ENCODE measurements around the gene DAP.

The DAP gene

DNA sequence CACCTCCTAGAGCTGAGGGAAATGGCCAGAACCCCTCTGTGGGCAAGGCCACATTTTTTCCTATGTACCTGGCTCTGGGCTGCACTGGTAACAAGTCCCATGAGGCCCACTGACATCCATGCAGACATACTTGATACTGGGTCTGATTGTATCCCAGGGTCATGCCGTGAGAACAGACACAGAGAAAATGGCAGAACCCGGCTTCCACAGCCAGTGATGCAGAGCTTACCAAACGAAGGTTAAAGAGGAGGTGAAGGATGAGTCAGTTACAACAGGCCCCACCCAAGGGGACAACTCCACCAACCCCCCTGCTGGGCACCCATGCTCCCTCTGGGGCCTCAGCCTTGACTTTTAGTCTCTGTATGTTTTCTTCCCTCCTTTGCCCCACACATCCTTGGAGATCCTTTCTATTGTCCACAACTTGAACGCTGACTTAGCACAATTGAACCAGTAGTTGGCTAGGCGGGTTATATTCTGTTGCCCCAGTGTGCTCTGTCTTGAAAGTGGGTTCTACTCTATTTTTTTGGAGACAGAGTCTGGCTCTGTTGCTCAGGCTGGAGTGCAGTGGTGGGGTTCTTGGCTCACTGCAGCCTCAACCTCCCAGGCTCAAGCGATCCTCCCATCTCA lies 93.5 kb downstream of the DAP start:
- no peak for DNase-seq

DNA sequence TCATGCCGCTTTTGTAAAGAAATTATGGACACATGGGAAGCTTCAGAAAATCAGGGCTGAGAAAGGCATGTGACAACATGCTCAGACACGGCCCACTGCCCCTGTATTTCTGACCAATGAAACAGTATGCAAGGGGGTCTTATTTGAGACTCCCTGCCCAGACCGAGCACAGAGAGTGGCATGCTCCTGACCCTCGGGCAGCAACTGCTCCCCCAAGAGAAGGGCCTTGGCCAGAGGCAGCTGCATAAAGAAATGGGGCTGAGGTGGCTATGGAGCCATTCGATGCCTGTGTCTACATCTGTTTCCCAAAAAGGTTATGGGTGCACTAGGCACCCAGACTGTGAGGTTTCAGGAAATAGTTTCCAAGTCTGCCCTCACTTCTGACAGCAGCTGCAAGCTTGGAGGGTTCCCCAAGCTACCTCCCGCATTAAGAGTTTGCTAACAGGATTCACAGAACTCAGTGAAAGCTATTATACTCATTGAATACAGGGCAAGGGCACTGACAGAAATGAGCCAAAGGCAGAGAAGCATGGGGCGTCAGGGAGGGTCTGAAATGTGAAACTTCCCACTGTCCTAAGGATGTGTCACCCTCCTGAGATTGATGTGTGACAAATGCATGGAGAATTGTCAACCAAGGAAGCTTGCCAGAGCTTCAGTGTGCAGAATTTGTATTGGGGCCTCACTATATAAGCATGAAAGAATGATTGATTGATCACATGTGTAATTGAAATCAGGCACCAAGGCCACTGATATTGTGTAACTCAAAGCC lies 94.3 kb downstream of the DAP start:
- DNase-seq, result no peak

DNA sequence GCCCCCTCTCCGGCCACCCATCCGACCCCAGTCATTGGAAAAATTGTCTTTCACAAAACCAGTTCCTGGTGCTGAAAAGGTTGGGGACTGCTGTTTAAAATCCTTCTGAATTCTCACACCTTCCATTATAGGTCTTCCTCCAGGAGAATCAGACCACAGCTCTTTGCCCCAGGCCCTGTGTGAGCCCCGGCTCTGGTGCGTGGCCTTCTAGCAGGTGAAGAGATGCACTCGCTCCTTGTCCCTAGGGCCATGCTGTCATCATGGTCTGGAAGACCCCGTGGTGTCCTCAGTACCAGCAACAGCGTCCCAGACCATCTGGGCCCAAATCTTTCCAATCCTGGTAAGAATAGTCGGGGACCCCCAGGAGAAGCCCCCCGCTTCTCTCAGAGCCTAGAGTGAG lies 95.2 kb downstream of the DAP start:
- no peak for DNase-seq

DNA sequence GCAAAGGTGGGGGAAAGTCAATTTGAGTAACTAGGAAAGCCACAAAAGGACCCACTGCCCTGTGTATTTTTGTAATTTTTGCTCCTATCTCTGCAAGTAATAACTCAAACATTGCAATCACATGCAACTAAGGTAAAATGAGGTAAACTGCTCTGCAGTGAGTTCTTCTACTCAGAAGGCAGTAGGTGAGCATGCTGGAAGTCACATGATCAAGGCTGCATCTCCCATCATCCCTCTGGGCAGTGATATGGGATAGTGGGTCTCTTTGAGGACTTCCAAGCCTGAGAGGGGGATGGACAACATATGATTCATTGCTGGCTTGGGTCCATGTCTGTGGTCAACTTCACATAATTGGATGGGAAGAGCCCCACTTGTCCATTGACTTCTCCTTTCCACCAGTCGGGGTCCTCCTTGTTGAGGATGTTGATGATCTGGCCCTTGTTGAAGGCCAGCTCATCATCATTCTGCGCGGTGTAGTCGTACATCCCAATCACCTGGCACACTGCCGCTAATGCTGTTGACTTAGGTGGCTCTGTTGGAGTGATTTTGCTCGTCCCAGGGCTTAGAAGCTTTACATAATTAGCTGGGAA lies 96.8 kb downstream of the DAP start:
- peak; percentile 2 for DNase-seq

DNA sequence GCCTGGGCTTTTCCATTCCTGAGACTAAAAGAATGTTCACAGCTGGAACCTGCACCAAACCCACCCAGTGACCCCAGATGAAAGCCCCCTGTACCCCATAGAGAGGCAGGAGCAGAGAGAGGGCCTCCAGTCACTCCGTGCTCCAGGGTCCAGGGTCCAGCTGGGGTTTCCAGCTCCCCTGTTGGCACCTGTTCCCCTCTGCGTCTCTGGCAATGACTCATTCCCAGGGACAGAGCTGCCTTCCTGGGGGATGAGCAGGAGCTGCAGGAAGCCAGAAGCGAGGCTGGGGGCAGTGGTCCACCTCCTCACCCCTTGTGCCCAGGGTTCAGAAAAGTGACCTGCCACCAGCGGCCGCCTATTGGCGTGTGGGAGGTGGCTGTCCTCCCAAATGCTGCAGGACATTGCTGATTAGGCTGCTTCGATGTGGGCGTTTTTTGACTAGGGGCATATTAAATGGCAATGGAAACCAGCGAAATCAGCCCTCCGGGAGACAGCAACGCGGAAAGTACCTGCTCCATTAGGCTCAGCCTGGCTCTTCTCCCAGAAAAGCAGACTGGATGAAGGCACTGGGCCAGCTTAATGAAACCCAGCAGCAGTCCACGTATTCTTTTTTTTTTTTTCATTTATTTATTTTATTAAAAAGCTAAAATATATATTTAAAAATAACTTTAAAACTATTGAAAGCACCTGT lies 97.4 kb downstream of the DAP start:
- no peak for DNase-seq

DNA sequence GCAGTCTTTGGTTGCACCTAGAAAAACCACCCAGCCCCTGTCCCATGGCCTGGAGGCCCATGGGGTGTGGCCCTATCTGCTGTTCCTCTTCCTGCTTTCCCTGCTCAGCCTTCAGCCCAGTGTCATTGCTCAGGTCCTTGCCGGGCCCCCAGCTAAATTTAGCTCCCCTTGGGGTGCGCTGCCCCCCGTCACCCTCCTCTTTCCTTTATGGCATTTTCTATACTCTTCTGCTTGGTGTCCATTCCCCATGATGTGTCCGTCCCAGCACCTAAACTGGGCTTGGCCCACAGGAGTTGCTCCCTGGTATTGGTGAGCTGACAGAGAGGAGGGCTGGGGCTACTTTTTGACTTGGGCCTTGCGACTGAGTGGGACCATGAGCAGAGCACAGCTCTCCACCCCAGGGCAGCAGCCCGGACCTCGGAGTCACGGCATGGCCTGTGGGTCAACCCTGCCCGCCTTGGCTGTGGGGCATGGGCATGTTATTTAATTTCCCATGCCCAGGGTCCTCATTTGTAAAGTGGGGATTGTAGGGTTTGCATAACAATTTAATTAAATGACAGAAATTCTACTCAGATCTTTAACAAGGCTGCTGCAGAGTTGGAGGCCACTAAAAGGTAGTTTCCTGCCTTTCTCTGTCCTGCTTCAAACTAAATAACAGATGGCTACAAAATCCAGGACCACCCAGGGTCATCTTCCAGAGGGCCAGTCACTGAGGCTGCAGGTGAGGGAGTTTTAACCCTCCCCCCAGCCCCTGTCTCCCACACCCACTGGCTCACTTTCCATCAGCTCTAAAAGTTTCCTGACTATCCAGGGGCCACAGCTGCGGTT lies 98.2 kb downstream of the DAP start:
- no peak for DNase-seq

DNA sequence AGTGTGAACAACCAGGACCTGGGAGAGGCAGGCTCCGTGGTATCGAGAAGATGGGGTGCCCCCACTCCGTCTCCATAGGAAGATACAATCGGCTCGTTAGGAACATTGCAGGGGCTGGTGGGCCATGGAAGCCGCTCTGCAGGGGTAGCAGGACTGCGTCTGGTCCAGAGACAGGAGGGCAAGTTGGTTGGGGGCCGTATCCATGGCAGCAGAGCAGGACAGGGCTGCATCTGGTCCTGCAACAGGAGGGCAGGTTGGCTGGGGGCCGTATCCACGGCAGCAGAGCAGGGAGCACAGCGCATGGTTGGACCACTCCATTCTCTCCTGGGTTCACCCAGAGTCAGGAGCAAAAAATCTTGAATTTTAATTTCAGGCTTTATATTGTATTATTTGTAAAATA lies 99.0 kb downstream of the DAP start:
- no peak for DNase-seq

DNA sequence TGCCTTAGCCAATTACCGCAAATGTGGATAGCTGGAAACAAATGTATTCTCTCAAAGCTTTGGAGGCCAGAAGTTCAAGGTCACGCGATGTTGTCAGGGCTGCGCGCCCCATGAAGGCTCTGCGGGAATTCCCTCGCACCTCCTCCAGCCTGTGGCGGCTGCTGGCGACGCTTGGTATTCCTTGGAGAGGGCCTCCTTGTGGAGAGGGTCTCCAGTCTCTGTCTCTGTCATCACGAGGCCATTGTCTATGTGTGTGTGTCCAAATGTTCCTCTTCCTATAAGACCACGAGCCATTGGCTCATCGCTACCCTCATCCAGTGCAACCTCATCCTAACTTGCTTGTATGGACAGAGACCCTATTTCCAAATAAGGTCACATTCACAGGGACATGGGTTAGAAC lies 99.6 kb downstream of the DAP start:
- no peak for DNase-seq

DNA sequence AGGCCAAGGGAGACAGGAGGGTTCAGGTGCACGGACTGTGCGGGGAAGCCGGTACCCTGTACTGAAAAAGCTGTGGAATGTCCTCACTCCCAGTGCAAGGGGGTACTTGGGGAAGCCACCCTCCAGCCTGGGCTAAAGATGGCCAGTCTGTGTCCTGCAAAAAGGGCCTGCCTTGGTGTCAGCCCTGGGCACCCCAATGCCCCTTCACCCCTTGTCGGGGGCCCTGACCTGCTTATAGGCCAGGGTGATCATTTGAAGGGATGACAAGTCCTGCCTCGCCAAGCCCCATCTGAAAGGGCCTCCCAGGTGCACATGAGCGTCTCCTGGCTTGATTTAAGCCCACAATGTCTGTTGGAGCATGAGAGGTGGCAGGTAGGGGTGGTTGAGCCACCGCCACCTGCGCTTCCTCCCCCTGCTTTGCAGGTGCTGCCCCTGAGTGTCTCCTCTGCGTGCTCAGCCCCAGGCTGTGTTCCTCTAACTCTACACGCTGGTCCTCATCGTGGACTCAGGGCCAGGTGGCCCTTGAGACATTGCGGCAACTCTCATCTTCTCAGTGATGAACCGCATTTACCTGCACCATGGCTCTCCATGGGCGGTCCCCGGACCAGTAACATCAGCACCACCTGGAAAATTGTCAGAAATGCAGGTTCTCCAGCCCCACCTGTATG lies 100.2 kb downstream of the DAP start:
- no peak for DNase-seq

DNA sequence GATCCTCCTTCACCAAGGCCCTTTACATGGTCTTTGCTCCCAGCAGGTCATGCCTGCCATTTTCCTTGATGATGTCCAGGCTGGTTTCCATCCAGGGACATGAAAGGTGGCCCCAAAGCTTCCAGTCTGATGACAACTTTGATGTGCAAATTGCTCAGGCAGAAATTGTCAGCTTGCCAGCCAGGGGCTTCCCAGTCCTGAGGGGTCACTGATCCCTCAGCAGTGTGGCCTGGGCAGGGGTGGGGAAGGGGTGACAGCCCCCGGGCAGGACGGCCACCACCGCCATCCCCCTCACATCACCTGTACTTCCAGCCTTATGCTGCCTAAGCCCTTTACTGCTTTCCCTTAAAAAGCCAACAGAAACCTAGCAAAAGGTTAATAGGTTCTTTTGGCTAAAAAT lies 100.9 kb downstream of the DAP start:
- DNase-seq, result no peak

DNA sequence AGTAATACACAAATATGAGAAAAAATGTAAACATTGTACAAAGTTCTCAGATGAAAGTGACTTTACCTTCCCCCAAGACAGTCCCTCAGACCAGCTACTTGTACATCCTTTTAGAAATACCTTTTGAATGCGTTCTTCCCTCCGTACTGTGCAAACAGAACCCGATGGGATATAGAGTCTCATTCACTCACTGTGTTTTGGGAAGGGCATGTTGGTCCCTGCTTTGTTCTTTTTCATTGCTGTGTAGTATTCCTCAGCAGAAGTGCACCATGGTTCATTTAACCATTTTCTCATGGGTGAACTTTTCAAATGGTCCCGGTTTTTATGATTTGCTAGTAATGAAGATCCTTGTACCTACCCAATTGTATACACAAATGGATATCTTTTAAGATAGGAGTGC lies 102.8 kb downstream of the DAP start:
- no peak for DNase-seq

DNA sequence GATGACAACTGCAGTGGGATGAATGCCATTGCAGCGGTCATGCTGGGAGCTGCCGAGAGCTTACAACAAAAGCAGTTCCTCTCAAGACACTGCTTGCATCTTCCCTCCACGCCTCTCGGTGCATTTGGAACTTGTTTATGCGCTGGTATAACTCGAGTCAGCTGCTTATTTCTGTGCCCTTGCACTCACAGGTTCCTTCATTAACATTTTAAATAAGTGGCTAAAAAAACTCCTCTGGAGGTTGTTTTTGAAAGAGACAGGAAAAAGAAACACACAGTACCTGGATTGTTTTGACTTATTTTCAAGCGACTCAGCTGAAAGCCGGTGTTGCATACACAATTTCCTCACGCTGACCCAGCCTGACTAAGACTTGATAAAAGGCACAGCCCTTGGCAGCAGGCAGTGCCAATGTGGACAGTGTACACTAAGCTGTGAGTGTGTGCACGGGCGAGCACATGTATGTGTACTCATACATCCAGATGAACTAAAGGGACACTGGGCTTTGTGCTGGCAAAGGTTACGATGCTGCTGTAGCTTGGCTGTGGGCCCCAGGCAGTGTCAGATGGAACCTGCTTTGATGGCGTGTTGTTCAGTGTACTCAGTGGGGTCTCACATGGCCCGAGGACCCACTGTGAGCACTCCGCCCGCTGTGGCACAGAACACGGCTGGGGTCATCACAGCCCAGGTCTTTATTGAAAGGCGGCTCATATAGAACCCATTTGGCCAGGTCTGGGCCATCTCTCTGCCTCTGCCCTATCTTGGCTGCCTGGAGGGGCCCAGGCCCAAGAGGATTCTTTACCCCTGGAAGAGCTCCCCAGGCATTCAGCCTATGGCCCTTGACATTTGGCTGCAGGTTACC lies 104.8 kb downstream of the DAP start:
- no peak for DNase-seq

DNA sequence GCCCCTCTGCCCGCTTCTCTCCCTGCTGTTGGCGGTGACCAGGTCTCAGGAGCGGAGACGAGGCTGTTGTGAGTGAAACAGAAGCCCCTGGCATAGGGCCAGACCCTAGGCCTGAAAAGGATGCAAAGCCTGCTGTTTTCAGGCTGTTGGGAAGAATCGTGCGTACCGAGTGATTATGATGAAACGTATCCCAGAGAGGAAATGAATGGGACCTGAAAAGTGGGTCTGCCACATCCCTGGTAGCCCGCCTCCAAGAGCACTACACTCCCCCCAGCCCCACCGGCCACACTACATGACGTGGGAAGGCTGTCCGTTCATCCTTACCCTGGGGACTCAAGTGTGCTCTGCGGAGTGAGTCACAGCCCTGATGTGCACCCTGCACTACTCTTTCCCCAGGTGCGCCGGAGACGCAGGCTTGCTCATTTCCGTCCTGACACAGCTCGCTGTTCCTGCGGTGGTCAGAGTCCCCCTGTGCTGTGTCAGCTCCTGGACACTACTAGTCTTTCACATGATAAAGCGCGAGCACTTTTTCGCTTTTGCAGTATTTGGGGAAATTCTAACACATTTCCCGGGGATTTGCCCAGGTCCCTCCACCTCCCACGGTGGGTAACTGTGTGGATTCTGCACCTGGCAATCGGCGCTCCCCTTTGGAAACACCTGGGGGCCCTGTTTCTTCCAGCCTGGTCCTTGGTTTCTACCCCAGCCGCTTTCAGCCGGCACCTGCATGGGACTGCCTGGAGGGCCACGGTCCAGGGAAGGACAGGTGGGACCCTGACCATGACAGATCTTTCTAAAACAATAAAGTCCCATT lies 105.7 kb downstream of the DAP start:
- peak; percentile 49 for DNase-seq

DNA sequence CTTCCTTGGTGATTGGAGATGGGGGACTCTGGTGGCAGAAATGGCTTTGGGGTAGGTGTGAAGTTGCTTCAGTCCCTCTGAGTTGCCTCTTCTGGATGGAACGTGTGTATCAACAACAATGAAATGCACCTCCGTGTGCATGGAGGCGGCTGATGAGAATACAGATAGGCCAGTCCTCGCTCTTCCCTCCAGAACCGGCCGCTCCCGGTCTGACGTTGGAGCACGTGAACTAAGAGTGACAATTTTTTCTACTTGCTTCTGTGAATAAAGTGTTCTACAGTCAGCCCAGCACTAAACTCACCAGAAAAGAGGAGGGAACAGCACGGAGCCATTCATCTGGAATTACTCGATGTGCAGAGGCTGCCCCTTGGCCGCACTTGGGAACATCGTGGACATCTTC lies 106.5 kb downstream of the DAP start:
- no peak for DNase-seq

DNA sequence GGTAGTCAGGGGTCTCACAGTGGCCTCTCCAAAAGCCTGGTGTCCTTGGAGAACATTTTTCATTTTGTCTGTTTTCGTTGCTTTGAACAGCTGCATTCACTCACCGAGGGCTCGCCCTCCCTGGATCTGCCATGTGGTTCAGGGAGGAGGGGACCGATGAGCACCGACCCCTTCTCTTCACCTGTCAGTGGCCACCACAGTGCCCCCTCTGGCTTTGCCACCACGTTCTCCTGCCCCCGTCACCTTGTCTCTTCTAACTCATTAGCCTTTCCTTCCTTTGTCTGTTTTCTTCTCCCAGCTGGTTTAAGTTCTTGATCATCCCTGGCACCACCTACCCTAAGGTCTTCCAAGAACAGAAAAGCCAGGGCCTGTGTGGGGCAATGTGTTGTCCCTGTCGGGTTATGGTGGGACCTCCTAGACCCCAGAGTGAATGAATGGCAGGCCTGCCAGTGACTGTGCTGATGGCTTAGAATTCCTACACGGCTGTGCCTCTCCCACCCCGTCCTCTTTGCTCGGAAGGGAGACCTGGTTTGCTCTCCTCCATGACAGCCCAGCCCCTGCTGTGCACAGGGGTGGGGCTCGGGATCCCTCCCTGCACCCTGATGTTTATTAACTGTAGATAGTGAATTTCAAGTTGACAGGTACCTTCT lies 107.2 kb downstream of the DAP start:
- no peak for DNase-seq

DNA sequence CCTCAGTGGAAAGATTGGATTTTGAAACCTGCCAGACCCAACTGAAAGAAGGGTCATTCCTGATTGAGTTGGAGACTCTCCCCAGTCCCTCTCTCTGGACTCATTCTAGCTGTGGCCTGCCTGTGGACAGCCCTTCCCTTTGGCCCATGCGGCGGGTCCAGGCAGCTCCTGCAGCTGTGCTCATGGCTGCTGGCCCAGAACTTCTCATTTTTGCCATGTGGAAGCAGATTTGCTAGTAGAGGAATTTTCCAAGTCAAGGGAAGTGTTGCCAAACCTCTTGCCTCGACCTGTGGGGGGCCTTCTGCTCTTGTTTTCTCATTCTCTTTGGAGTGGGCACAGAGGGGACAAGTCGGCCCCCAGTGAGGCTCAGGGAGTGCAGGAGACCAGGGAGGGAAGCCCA lies 108.0 kb downstream of the DAP start:
- no peak for DNase-seq

DNA sequence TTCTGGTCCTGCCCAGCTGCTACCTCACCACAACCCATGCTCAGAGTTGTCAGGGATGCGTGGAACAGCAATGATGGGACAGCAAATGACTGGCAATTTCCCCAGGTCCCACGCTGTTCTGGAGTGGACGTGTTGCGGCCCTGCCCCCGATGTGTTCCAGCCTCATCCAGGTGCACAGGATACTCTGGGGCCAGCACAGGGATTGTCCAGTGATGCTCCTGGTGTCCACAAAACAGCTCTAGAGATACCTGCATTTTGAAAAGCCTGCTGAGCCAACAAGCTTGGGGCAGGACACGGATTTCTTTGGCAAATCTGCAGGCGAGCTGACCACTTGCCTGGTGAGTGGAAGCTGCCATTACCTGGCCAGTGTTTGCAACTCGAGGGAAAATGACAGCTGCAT lies 108.4 kb downstream of the DAP start:
- no peak for DNase-seq

DNA sequence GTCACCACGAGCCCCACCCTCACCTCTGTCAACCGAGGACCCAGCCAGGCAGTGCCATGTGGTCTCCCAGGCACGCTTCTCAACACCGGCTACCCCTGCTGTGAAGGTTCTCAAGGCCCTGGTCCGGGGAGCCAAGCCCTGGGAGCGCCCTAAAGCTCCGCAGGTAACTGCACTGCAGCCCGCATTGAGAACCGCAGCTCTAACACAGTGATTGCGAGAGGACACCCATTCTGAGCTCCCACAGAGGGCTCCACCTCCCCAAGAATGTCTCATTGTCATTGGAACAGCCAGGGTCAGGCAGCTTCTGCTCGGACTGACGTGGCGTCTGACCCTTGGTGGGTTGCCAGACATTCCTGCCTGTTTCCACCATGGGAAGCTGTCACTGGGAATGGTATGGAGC lies 108.9 kb downstream of the DAP start:
- DNase-seq, result no peak

DNA sequence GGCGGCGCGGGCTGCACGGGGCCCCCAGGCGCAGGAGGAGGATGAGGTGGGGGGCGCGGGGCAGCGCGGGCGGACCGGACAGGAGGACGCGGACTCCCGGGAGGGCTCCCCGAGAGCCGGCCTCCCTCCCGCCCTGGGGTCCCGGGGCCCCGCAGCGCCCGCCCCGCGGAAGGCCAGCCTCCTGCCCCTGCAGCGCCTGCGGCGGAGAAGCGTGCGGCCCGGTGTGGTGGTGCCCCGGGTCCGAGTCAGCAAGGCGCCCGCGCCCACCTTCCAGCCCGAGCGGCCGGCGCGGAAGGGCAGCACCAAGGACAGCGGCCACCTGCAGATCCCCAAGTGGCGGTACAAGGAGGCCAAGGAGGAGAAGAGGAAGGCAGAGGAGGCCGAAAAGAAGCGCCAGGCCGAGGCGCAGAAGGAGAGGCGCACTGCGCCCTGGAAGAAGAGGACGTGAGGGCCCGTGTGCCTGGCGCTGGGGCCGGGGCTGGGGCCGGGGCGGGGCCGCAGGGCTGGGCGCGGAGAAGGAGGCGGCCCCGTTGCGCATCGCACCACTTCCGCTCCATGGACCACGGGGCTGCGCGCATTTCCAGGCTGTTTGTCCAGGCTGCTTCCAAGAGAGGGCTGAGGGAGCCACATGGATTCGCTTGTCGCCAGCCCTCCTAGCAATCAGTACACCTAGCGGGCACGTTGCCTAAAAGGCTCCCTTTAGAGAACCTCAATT lies 111.2 kb downstream of the DAP start:
- no peak for DNase-seq
